IMR-90 (cell line): ENCODE data around the gene ALK. TPM values are rescaled to one million over a fixed set of nuclear protein-coding genes. Genes with fewer than 3 reads are reported as not detected.

Source experiments
- ATAC-seq: fragments of 200-7000 bp; cut with Tn5 transposase; 2 replicates; pipeline ENCODE4 v1.9.1; 2020; ENCODE audit warnings: low read depth, mild to moderate bottlenecking, moderate library complexity
- BruUV-seq: library from RNA; stranded (reverse); fragments of 400-500 nt; replicated peaks from 2 replicates; lab custom pipeline; 2021; lab: Mats Ljungman, UMichigan
- CTCF ChIA-PET: fragments of 300-600 bp; formaldehyde crosslinking; extraction: SDS; loops from one replicate; lab custom pipeline; 2021; ENCODE audit warnings: antibody characterized with exemption; lab: Yijun Ruan, JAX
- POLR2A ChIA-PET: fragments of 300-600 bp; sonication (Branson Sonifier 250); formaldehyde crosslinking; loops from one replicate; lab custom pipeline; 2022; ENCODE audit warnings: antibody characterized with exemption; ENCODE audit not compliant: unreplicated experiment; lab: Charles Lee
- DNase-seq: peaks from one replicate; pipeline ENCODE4 v3.0.0; 2013
- H2AFZ ChIP-seq: replicated peaks from 2 replicates; pipeline ENCODE3; 2013; ENCODE audit warnings: low read length, mild to moderate bottlenecking; ENCODE audit not compliant: poor library complexity
- H2AK5ac ChIP-seq: 2 replicates; pipeline ENCODE4 v1.6.1; 2013; ENCODE audit warnings: low read depth, low read length, inconsistent platforms
- H2AK9ac ChIP-seq: replicated peaks from 2 replicates; pipeline ENCODE3; 2013; ENCODE audit warnings: mild to moderate bottlenecking, low read depth, low read length, moderate library complexity; ENCODE audit not compliant: poor library complexity
- H2BK120ac ChIP-seq: 2 replicates; pipeline ENCODE4 v1.6.1; 2013; ENCODE audit warnings: low read depth, low read length, inconsistent platforms
- H2BK15ac ChIP-seq: 3 replicates; pipeline ENCODE4 v1.6.1; 2013; ENCODE audit warnings: low read depth, low read length, inconsistent platforms
- H2BK20ac ChIP-seq: 2 replicates; pipeline ENCODE4 v1.6.1; 2013; ENCODE audit warnings: low read depth, mild to moderate bottlenecking, inconsistent platforms, low read length, moderate library complexity
- H2BK5ac ChIP-seq: 2 replicates; pipeline ENCODE4 v1.6.1; 2013; ENCODE audit warnings: mild to moderate bottlenecking, low read depth, low read length, inconsistent platforms; ENCODE audit not compliant: poor library complexity, severe bottlenecking
- H3K14ac ChIP-seq: replicated peaks from 2 replicates; pipeline ENCODE4 v1.6.1; 2013; ENCODE audit warnings: low read depth, low read length, inconsistent platforms
- H3K18ac ChIP-seq: 2 replicates; pipeline ENCODE4 v1.6.1; 2013; ENCODE audit warnings: low read depth, low read length, control low read depth
- H3K23ac ChIP-seq: 2 replicates; pipeline ENCODE4 v1.6.1; 2013; ENCODE audit warnings: low read depth, low read length, inconsistent platforms
- H3K27ac ChIP-seq: 2 replicates; pipeline ENCODE4 v1.5.1; 2013; ENCODE audit warnings: mild to moderate bottlenecking, control low read depth, low read length; ENCODE audit not compliant: insufficient read depth
- H3K27me3 ChIP-seq: 2 replicates; pipeline ENCODE4 v1.6.1; 2013; ENCODE audit warnings: low read length; ENCODE audit not compliant: control insufficient read depth, insufficient read depth
- H3K36me3 ChIP-seq: 2 replicates; pipeline ENCODE4 v1.6.1; 2013; ENCODE audit warnings: low read length, mixed read lengths; ENCODE audit not compliant: control insufficient read depth, insufficient read depth
- H3K4ac ChIP-seq: 2 replicates; pipeline ENCODE4 v1.6.1; 2013; ENCODE audit warnings: low read depth, low read length, inconsistent platforms
- H3K4me1 ChIP-seq: 2 replicates; pipeline ENCODE4 v1.6.1; 2013; ENCODE audit warnings: low read length, mixed read lengths; ENCODE audit not compliant: control insufficient read depth, insufficient read depth
- H3K4me2 ChIP-seq: 2 replicates; pipeline ENCODE4 v1.6.1; 2013; ENCODE audit warnings: low read depth, mild to moderate bottlenecking, control low read depth, low read length, moderate library complexity
- H3K4me3 ChIP-seq: 2 replicates; pipeline ENCODE4 v1.5.1; 2013; ENCODE audit warnings: low read depth, mild to moderate bottlenecking, control low read depth, low read length, moderate library complexity; ENCODE audit not compliant: insufficient read depth
- H3K56ac ChIP-seq: 2 replicates; pipeline ENCODE4 v1.6.1; 2013; ENCODE audit warnings: low read length, inconsistent platforms; ENCODE audit not compliant: insufficient read depth; ENCODE audit errors: extremely low read depth
- H3K79me1 ChIP-seq, 2 experiments: 2 replicates each; pipeline ENCODE4 v1.6.1; 2013; ENCODE audit warnings: low read length in 2 of 2, inconsistent platforms in 1 of 2, low read depth in 1 of 2
- H3K9ac ChIP-seq: 2 replicates; pipeline ENCODE4 v1.6.1; 2013; ENCODE audit warnings: low read depth, low read length, control low read depth
- H3K9me1 ChIP-seq: 2 replicates; pipeline ENCODE4 v1.6.1; 2013; ENCODE audit warnings: low read length, inconsistent platforms; ENCODE audit not compliant: insufficient read depth
- H3K9me3 ChIP-seq: 2 replicates; pipeline ENCODE4 v1.6.1; 2013; ENCODE audit warnings: low read length; ENCODE audit not compliant: control insufficient read depth, insufficient read depth
- H4K20me1 ChIP-seq: 2 replicates; pipeline ENCODE4 v1.6.1; 2013; ENCODE audit warnings: low read length, inconsistent platforms; ENCODE audit not compliant: insufficient read depth
- H4K5ac ChIP-seq: 2 replicates; pipeline ENCODE4 v1.6.1; 2013; ENCODE audit warnings: mild to moderate bottlenecking, low read depth, low read length, control low read depth
- H4K8ac ChIP-seq, 2 experiments: 2 replicates each; pipeline ENCODE4 v1.6.1; 2013; ENCODE audit warnings: low read depth in 2 of 2, low read length in 2 of 2, control low read depth in 1 of 2, inconsistent platforms in 1 of 2
- H4K91ac ChIP-seq: 2 replicates; pipeline ENCODE4 v1.6.1; 2013; ENCODE audit warnings: low read depth, low read length, inconsistent platforms; ENCODE audit not compliant: insufficient read depth
- MAFK ChIP-seq: IDR thresholded peaks from 2 replicates; pipeline ENCODE4 v1.6.1; 2012; ENCODE audit warnings: low read depth, low read length, improper control_type of control experiment
- MAZ ChIP-seq: IDR thresholded peaks from 2 replicates; pipeline ENCODE4 v1.6.1; 2012; ENCODE audit warnings: low read depth, mild to moderate bottlenecking, low read length, improper control_type of control experiment, moderate library complexity, borderline replicate concordance
- WGBS, 2 experiments: methylation state at CpG; one replicate each; pipeline versions ENCODE4 v1.1.5 to v1.1.7; 2013; ENCODE audit warnings: missing lambda C conversion rate in 2 of 2; ENCODE audit not compliant: insufficient read length in 1 of 2; ENCODE audit errors: extremely low coverage in 2 of 2; 5-methylcytosine and 5-hydroxymethylcytosine counted together
- dilution Hi-C: fragments of 300-500 bp; cut with HindIII; formaldehyde crosslinking; loops from one replicate; pipeline ENCODE4 v1.14.3; 2018; ENCODE audit warnings: low sequenced_read_pairs; ENCODE audit not compliant: unreplicated experiment
- in situ Hi-C: fragments of 300-500 bp; cut with MboI; formaldehyde crosslinking; loops from 3 replicates; pipeline ENCODE4 v1.14.3; 2019; ENCODE audit warnings: low sequenced_read_pairs, inconsistent platforms, mixed read lengths
- intact Hi-C: fragments of 100-400 bp; cut with micrococcal nuclease; formaldehyde crosslinking; loops from 2 replicates; pipeline ENCODE4 v1.10.0; 2022
- polyA plus RNA-seq, 3 experiments: library from polyadenylated mRNA; depleted of rRNA; stranded (reverse); fragments of >200 nt; gene quantifications; 2 replicates each; pipeline ENCODE4 v1.2.3, GENCODE V29; 2012; ENCODE audit warnings: low replicate concordance in 1 of 3
- total RNA-seq: library from RNA; depleted of rRNA; stranded (reverse); fragments of >200 nt; gene quantifications from 2 replicates; pipeline ENCODE4 v1.2.3, GENCODE V29; 2012

Gene ALK
- total and polyA plus RNA-seq, 2 of the 4 experiments (the other 2 are of a cell fraction), result not detected

GRCh38 chr2:29770846-29771245, 150.5 kb downstream of the ALK start:
- H2AFZ ChIP-seq, result no peak overlapping the region
- DNase-seq (no peak), ATAC-seq (no peak)
- no peak overlapping the region for H3K4me3 ChIP-seq
- intact Hi-C loops, result no loop called here
- no peak overlapping the region for H3K9ac ChIP-seq
- no peaks in the 10 kb centered on the region for H3K79me1 ChIP-seq
- 75% methylated on average over 1 of the region's 3 CpGs; no CpG with 5 or more reads in 1 of the 2 experiments for WGBS, 2 experiments
- no peak overlapping the region for H2BK120ac ChIP-seq
- H3K18ac ChIP-seq, result no peak overlapping the region
- H3K27me3 ChIP-seq, result no peaks in the 10 kb centered on the region; the same call in 1 of the 2 replicates
- H3K56ac ChIP-seq, result no peak overlapping the region
- no peak overlapping the region for H2AK9ac ChIP-seq
- peak overlapping the region; percentile 38 for H2BK5ac ChIP-seq
- no peaks in the 10 kb centered on the region for H4K20me1 ChIP-seq
- dilution Hi-C loops, result no loop called here
- H3K4me1 ChIP-seq, result peaks cover 4% of the 10 kb centered on the region; the same call in 1 of the 2 replicates
- H3K9me1 ChIP-seq, result no peaks in the 10 kb centered on the region
- H3K4me2 ChIP-seq, result no peak overlapping the region
- no peak overlapping the region for H2AK5ac ChIP-seq
- BruUV-seq, result no TSS peak
- in situ Hi-C loops, result no loop called here
- no peak overlapping the region for H2BK20ac ChIP-seq
- TF ChIP-seq MAFK (no peak), MAZ (no peak)
- no peak overlapping the region for H3K14ac ChIP-seq
- H3K27ac ChIP-seq, result no peak overlapping the region
- no peak overlapping the region for H4K91ac ChIP-seq
- no peaks in the 10 kb centered on the region for H3K36me3 ChIP-seq
- H3K23ac ChIP-seq, result no peak overlapping the region
- no peaks in the 10 kb centered on the region for H3K9me3 ChIP-seq
- ChIA-PET POLR2A (no interaction called here), CTCF (no interaction called here)
- H2BK15ac ChIP-seq, result no peak overlapping the region
- H4K8ac ChIP-seq, result no peak overlapping the region
- H4K5ac ChIP-seq, result no peak overlapping the region
- no peak overlapping the region for H3K4ac ChIP-seq
